NCI-H2196 treated with DMSO at 0.1 percent for 48 hours (cell line): ENCODE results near the gene POLR2E.
"Not testable (repeated sequence)": the region's sequence is repeated elsewhere in the genome, so short reads cannot be mapped to it uniquely, and the experiment has no call there.

Experiments
- DNase-seq: peaks from one replicate; lab custom pipeline; 2025; ENCODE audit not compliant: unreplicated experiment; lab: John Stamatoyannopoulos, UW

Gene POLR2E

DNA sequence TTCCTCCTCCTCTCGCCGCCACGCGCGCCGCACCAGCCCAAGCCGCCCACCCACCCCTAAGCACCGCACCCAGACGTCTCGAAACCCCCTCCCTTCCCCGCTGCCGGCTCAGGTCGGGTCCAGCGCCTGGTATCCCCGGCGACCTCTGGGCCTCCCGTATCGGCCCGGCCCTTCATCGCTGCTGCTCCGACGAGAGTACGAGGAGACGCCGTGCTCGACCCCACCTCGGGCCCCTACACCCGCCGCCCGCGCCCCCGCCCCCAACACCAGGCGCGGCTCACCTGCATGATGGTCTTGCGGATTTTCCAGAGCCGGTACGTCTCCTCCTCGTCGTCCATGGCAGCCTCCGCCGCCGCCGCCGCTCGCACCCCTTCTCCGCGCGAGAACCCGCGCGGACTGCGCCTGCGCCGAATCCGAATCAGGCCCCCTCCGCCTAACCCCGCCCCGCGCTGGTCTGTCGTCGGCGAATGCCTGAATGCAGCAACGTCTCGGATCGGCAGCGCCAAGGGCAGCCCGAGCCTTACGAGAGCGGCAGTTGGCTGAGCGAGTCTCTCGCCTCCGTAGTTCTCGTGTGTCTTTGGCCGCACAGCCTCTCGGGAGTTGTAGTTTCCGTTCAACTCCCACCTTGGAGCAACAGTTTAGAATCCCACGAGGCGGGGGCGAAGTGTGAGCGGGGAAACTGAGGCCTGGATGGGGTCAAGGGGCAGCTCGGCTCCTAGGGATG is at the start of gene POLR2E:
Gene POLR2E (minus strand): TSS at position 398 of the 724 bp plus-strand sequence. CDS start 60 bp downstream, at position 338.
- DNase-seq = peak; percentile 92

DNA sequence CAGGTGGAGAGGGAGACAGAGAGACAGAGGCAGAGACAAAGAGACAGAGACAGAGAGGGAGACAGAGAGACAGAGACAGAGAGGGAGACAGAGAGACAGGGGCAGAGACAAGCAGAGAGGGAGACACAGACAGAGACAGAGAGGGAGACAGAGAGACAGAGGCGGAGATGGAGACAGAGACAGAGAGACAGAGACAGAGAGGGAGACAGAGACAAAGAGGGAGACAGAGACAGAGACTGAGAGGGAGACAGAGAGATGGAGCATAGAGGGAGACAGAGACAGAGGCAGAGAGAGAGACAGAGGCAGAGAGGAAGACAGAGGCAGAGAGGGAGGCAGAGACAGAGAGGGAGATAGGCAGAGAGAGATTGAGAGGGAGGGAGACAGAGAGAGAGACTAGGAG is 49.6 kb upstream of the POLR2E start:
- DNase-seq = no peak

DNA sequence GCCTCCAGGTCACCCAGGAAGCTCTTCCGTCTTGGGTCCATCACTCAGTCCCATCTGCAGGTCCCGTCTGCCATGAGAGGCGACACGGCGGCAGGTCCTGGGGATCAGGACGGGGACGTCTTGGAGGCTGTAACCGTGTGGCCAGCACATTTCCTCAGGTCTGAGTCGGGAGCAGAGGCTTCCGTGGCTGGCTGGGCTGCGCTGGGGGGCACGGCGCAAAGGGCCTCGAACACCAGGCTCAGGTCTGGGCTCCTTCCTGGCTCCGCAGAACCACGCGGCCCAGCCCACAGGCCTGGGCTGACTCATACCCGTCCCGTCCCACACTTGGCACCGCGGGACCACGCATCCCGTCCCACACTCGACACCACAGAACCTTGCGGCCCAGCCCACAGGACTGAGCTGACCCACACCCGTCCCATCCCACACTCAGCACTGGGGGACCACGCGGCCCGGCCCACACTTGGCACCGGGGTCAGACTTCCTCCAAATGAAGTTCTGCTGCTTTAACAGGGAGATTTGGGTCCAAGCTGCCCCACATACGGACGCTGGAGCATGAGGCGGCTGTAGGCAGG is 48.7 kb upstream of the POLR2E start:
- DNase-seq = no peak

DNA sequence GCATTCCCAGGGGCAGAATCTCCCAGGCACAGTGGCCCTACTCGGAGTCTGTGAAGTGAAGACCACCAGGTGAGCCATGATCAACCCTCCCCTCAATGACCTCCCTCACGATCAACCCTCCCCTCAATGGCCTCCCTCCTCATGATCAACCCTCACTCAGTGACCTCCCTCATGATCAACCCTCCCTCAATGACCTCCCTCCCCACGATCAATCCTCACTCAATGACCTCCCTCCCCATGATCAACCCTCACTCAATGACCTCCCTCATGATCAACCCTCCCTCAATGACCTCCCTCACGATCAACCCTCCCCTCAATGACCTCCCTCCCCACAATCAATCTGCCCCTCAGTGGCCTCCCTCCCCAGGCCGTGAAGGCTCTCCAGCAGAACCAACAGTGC is 46.8 kb upstream of the POLR2E start:
- DNase-seq = no peak

DNA sequence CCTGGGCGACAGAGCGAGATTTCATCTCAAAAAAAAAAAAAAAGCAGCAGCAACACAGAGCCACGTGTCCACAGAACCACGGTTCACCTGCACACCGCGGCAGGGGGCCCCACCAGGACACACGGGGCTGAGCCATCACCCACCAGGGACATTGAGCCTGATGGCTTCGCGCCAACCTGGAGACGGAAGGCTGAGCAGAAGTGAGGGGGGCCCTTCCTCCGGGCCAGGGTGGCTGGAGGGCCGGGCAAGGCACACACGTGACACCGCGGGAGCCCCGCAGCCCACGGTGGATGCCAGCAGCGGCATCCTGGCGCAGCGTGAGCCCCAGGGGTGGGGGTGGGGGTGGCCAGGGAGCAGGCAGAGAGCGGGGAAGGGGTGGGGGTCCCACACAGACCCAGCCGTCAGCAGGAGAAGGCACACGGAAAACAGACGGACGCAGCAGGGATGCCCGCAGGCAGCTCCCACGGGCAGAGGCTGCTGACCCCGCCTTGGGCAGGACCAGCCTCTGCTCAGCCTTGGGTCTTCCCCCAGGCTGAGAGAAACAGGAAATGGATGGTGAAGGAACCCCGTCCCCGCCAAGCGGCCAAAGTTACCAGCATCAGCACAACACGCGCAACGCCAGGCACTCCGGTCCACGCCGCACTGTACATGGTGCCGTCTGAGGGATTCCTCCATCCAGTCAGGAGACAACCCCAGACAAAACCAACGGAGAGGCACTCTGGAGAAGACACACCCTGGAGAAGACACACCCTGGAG is 45.3 kb upstream of the POLR2E start:
- DNase-seq = no peak

DNA sequence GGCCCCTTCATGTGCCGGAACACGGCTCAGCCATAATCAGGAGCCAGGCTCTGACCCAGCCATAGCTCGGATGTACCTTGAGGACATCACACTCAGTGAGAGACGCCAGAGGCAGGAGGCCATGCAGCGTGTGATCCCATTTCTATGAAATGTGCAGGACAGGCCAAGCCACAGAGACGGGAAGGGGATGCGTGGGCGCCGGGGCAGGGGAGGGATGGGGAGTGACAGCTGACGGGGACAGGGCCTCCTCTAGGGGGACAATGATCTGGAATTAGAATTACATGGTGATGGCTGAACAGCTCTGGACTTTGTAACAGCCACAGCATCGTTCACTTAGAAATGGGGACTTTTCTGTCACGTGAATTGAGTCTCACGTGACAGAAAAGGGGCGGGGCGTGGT is 44.0 kb upstream of the POLR2E start:
- no peak for DNase-seq

DNA sequence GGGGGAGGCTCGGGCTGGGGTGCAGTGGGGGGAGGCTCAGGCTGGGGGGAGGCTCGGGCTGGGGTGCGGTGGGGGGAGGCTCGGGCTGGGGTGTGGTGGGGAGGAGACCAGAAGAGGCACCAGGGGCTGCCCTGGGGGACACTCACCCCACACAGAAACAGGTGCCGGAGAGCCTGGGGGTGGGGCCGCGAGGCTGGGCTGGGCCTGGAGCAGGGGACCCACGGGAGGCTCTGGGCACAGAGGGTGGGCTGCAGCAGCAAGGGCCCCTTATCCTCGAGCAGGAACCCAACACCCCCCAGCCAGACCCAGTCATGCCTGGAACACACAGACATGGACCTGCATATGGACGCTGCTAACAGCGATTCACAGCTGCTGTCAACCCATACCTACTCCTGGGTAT is 42.9 kb upstream of the POLR2E start:
- DNase-seq = no peak

DNA sequence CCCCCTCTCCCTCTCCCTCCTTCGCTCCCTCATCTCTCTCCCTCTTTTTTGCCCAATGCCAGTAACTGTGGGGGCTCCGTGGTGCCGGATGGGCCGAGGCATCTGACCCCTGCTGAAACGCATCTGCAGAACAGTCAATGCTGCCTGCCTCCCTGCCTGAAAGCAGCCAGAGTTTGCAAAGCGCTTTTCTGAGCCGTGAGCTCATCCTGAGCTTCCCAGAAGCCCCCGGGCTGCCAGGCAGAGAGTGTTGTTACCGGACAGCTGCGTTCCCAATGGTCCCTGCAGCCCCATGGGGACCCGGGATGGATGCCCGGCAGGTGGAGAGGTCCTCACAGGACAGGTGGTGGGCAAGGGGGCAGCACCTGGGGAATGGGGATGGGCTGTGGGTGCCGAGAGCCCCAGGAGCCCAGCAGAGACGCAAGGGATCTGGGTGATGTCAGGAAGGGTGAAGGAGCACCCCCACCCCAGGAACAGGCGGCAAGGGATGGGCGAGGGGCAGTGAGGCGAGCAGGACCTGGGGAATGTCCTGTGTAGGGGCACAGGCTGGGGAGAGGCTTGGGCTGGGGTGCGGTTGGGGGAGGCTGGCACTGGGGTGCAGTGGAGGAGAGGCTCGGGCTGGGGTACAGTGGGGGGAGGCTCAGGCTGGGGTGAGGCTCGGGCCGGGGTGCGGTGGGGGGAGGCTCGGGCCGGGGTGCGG is 41.6 kb upstream of the POLR2E start:
- no peak for DNase-seq

DNA sequence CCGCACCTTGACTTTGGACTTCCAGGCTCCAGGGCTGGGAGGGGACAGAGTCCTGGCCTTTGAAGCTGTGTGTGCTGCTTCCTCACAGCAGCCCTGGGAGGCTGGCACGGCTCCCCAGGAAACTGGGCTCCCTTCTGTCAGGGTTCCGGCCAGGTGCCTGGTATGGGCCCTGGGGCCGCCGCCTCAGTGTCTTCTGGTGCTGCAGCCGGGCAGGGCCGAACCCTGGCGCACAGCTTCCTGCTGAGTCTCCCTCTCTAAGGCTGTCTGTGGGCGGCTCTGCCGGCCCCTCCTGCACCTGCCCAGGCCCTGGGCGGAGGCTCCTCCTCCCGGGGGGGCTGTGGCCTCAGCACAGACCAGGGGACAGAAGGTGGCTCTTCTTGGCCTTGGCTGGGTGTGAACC is 41.0 kb upstream of the POLR2E start:
- DNase-seq = peak; percentile 65

DNA sequence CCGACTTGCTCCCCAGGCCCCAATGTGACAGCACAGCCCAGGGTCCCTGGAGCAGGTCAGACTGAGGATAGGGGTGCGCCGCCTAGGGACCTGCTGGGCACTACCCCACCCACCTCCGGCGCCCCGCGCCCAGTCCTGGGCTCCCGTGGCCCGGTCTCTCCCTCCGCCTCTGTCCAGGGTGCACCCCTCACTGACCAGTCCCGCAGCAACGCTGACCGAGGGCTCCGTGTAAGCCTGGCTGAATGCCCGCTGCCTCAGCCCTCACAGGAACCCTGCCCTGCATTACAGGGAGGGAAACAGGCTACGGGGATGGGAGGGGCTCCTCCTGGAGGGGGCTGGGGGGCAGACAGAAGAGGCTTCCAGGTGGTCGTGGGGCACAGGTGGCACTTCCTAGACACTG is 40.3 kb upstream of the POLR2E start:
- no peak for DNase-seq

DNA sequence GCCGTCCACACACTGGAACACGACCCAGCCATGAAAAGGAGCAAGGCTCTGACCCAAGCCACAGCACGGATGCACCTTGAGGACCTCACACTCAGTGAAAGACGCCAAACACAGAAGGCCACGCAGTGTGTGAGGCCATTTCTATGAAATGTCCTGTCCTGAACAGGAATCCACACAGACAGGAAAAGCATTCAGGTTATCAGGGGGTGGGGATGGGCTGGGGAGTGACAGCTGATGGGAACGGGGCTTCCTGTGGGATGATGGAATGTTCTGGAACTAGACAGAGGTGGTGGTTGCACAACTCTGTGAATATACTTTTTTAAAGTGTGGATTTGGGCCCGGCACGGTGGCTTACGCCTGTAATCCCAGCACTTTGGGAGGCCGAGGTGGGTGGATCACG is 39.3 kb upstream of the POLR2E start:
- no peak for DNase-seq

DNA sequence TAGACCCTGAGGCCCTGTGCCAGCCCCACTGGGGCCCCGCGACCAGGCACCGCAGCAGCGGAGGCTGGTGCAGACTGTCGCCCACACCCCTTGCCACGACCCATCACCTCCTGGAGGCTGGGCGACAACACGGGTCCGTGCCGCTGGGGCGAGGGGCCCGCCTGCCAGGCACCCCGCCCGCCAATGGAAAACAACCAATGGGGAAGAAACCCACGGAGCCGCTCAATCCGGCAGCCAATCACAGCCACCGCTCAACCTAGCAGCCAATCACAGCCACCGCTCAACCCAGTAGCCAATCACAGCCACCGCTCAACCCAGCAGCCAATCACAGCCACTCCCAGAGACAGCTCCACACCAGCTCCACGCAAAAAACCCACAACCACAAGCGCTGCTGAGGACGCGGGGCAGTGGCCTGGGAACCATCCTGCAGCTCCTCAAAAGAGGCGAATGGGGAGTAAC is 38.3 kb upstream of the POLR2E start:
- DNase-seq = no peak

DNA sequence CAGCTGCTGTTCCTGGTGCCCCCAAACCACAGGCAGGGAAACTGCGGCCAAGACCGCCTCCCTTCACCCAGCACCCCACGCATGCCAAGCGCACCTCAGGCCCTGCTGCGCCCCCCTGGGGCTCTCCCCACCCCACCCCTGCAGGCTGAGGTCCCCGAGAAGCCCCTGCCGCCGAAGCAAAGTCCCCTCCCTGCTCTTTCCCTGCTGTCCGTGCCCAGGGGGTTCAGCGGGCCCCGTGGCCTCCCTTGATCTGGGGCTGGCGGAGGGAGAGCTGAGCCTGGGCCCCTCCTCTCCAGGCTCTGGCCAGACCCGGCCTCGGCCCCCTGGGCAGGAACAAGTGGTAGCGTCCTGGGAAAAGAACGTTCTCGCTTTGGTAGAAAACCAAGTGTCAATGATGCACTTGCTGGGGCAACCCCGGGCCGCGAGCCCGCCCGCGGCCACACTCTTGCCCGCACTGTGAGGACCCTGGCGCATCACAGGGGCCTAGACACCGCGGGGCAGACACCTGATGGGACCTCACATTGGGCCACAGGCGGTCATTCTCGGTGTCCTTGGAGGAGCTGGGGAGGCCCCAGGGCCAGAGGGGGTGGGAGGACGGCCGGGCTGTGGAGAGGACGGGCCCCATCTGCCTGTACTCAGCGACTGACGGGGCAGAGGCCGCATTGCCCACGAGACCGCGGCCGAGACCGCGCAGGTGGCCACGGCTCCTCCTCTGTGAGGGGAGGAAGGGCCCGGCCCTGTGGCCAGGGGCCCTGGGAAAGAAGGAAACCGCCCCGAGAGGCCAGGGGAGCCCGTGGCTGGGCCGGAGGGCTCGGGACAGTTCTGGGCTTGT is 37.6 kb upstream of the POLR2E start:
- DNase-seq = no peak

DNA sequence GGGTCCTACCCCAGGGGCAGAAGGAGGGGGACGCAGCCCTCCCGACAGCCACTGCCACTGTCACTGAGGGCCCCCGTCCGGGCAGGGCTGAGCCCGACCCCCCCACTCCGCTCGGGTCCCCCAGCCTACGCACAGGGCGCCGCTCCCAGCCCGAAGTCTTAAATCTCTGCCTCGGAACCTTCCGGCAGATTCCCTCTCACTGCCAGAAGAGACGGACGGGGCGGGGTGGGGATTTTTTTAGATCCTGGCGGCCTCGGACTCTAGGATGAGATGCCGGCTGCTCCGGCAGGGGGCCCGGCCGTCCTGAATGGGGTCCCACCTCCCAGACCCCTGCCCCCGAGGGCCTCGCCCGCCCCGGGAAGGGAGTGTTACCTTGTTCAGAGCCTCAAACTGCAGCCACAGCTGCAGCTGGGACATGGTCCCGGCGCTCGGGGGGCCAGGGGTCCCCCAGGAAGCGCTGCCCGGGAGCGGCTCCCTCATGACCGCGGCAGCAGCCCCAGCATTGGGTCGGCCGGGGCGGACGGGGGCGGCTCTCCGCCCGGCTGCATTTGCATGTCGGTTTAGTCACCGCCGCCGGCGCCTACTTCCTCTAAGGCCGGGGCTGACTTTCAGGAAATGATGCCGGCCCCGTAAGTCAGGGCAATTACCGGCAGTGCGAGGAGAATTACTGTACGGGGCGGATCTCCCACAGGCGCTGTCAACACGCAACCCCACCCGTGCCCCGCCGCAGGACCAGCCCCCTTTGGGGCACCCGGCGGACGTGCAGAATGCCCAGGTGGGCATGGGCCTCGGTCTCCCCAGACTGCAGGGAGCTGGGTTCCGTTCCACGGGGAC is 36.8 kb upstream of the POLR2E start:
- no peak for DNase-seq

DNA sequence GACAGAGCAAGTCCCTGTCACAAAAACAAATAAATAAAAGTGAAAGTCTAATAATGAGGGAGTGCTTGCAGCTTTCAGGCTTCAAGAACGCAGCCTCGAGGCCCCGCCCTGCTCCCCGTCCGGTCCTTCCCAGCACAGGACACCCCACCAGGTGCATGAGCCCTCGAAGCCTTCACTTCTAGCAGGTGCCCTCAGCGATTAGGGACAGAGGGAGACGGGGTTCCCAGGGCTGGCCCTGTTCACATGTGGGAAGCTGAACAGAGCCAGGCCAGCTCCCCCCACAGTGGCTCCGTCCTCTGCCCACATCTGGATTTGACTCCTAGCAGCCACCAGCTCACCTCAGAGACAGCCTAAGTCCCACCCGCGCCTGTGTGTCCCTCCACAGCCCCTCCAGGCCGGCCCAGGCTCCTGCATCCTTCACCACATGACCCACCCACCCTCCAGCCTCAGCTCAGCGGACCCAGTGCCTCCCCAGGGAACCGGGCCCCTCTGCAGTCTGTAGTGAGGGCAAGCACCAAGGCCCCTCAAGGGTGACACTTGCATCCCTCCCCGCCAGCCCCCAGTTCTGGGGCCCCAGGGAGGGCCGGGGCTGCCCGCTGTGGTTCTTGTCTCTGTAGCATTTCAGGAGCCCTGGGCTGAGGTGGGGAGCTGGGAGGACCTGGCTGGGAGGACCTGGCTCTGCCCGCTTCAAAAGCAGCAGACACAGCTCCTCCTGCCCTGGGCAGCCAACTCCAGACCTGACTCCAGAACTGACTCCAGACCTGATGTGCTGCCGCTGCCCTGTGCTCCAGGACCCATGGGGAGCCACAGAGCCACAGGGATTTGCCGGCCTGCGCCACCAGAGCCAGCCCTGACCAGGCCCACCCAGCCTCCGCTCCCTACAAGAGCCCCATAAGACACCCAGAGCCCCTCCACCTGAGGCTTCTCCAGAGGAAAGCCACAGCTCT is 35.9 kb upstream of the POLR2E start:
- no peak for DNase-seq

DNA sequence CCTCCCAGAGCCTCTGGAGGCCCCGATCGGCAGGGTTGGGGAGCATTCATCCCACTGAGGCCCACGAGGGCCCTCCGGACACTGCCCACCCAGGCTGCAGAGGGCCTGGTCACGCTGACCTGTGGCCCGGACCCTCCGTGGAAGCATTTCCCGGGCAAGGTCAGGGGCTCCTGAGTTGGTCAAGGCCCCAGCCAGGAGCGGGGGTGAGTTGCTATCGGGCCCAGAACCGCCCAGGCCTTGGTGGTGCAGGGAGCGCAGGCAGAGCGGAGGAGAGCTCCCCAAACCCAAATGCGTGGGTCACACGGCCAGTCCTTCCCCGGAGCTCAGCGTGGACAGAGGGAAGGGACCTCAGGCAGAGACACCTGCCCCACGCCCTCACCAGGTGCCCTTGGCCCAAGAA is 34.4 kb upstream of the POLR2E start:
- no peak for DNase-seq

DNA sequence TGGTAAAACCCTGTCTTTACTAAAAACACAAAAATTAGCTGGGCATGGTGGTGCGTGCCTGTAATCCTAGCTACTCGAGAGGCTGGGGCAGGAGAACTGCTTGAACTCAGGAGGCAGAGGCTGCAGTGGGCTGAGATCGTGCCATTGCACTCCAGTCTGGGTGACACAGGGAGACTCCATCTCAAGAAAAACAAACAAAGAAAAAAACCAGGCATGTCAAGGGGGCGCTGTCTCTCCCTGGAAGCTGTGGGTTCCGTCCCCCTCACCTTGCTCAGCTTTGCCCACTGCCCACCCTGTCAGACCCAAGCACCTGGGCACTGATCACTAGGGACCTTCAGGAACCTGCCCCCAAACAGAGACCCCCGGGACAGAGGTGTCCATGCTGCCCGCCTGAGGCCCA is 33.9 kb upstream of the POLR2E start:
- DNase-seq = not testable (repeated sequence)

DNA sequence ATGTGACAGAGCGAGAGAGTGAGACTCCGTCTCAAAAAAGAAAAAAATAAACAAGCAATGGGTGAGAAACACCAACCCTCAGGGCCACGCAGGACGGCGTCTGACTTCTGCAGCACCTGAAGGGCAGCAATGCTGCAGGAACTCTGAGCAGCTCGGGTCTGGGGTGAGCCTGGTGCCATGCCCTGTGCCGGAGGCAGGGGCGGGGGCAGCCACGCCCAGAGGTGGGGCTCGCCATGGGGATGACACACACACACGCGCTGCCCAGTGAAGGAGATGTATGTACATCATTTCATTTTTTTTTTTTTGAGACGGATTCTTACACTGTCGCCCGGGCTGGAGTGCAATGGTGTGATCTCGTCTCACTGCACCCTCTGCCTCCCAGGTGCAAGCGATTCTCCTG is 32.9 kb upstream of the POLR2E start:
- no peak for DNase-seq
